Mononuclear cell (primary cell): ENCODE measurements around the gene CCDC157. TPM values are rescaled to one million over a fixed set of nuclear protein-coding genes. Genes with fewer than 3 reads are reported as not detected.

ENCODE experiments used
- H3K27me3 ChIP-seq: 2 replicates; pipeline ENCODE4 v1.6.0; 2011; ENCODE audit warnings: low read length, control low read depth; ENCODE audit not compliant: insufficient read depth
- H3K4me1 ChIP-seq: 2 replicates; pipeline ENCODE4 v1.5.1; 2011; ENCODE audit warnings: mild to moderate bottlenecking, low read length, control low read depth; ENCODE audit not compliant: insufficient read depth
- H3K4me3 ChIP-seq: 2 replicates; pipeline ENCODE4 v1.5.1; 2011; ENCODE audit warnings: mild to moderate bottlenecking, low read length, moderate library complexity
- H3K9me3 ChIP-seq: 2 replicates; pipeline ENCODE4 v1.5.1; 2011; ENCODE audit warnings: low read depth, mild to moderate bottlenecking, control low read depth, low read length
- total RNA-seq: library from RNA; depleted of rRNA; stranded (reverse); fragments of >200 nt; gene quantifications from one replicate; pipeline ENCODE4 v1.2.3, GENCODE V29; 2012

The CCDC157 gene
- total RNA-seq, 1 donor, result 4.9 TPM

DNA sequence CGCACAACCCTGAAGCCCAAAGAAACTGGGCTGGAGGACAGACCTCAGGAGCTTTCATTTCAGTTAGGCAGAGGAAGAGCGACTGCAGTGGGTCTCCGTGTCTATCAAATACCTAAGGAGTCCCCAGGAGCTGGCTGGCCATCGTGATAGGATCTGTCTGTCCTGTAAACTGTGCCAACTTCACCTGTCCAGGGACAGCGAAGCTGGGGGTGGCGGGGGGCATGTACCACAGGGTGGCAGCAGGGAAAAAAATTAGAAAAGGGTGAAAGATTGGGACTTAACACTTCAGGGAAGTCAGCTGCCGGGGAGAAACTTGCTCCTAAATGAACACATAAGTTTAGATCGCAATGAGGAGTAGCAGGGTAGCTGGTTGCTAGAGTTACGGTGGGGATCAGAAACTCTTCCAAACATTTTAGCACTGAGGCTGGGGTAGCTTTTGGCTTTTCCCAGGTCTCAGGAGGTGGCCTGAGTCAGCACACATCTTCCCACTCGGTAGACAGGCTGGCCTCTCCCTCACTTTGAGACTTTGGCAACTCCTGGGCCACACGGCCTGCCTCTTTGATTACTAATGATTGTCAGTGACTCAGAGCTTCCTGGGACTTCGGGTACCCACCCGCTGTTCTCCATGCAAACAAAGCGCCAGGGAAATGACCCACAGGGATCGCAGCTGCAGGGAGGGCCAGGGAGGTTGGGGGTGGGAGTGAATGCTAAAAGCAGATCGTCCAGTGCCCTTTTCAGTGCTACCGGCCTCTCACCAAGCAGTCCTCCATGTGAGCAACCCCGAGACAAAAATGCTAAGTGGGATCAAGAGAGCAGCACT, 65.9 kb downstream of the CCDC157 start:
- H3K4me3 ChIP-seq, result peak overlapping the region; percentile 61
- H3K27me3 ChIP-seq, result no peaks in the 10 kb centered on the region
- no peaks in the 10 kb centered on the region for H3K9me3 ChIP-seq
- peaks cover 47% of the 10 kb centered on the region for H3K4me1 ChIP-seq

DNA sequence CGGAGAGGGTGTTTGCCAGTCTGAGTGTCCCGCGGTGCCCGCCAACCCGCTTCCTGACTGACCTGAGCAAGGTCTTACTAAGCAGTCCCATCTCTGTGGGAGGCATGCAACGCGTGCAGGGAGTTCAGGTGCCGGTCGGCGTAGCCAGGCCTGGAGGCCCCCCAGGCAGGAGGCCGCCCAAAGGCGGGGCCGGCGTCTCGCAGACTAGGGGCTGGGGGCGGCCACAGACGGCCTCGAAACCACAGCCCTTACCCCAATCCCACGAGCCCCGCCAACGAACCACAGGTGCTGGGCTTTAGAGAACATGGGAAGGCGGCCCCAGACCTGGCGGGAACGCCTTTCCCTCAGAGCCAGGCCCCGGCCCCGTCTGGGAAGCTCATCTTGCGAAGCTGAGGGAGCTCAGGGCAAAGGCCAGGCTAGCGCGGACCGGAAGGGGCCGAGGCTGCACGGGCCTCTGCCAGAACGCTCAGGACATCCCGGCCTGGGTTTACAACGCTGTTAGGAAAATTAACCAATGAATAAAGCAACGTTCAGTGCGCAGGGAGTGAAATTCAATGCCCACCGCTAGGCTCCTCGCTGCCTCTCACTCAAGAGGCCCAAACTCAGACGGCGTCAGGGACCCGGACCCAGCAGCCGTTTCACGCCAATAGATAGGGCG, 66.6 kb downstream of the CCDC157 start:
- Histone ChIP-seq H3K27me3 (no peaks in the 10 kb centered on the region), H3K4me1 (peaks cover 47% of the 10 kb centered on the region), H3K4me3 (peak overlapping the region; percentile 61), H3K9me3 (no peaks in the 10 kb centered on the region)

DNA sequence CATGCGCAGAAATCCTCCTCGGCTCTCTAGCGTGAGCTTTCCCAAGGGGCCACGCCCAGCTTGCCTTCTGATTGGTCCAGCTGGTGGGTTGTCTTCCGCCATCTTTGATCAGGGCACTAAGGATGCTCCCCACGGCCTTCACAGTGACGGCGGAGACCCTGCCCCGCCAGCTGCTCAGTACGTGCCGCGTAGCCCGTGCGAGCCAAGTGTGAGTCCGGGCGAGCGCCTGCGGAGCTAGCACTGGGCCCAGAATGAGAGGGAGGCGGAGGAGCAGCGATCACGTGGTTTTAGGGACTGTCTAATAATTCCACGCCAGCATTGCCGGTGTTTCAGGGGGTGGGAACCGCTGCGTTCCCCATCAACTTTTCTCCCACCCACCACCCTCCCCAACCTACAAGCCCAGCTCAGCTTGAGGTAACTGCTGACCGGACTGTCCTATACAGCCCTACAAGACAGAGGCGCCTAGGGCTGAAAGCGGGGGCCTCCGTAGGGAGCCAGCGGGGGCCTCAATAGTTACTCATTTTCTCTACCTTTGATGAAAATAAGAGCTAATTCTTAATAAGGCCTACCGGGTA, 67.2 kb downstream of the CCDC157 start:
- Histone ChIP-seq H3K27me3 (no peaks in the 10 kb centered on the region), H3K4me1 (peaks cover 47% of the 10 kb centered on the region), H3K9me3 (no peaks in the 10 kb centered on the region), H3K4me3 (peak overlapping the region; percentile 61)

DNA sequence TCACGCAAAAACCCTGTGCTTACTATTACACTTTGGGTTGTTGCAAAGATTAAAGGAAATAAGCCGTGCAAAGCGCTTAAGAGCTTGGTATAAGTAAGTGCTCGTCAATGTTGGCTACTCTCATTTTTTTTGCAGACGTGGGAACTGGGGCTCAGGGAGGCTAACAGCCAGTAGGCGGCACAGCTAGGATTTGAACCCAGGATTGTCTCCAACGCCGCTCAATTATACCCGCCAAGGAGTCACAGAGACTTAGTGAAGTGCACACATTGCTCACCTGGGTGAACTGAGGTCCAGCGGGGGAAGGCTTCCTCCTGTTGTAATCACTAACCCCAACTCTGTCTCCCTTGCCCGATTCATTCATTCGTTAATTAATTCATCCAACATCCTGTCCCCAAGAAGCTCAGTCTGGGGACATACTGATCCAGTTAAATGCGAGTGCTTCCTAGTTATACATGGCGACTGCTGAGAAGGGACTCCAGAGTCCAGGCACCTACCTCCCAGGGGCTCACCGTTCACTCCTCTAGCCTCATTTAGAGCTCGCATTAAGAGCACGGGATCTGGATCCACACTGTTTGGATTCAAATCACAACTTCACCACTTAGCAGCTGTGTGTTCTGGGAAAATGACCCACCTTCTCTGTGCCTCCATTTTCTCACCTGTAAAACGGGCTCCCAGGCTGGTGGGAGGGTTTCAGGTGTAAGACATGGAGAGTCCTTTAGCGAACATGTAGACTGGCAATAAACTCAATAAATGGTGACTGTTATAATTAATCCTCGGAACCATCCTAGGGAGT, 67.9 kb downstream of the CCDC157 start:
- Histone ChIP-seq H3K9me3 (no peaks in the 10 kb centered on the region), H3K27me3 (no peaks in the 10 kb centered on the region), H3K4me3 (peak overlapping the region; percentile 64), H3K4me1 (peaks cover 47% of the 10 kb centered on the region)

DNA sequence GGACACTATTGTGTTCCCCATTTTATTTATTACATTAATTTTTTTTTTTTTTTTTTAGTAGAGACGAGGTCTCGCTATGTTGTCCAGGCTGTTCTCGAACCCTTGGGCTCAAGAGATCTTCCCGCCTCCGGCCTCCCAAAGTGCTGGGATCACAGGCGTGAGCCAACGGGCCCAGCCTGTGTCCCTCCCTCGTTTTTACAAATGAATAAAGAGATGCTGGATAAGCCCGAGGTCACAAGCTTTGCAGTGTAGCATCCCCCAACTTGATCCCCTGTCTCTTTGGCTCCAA, 68.5 kb downstream of the CCDC157 start:
- Histone ChIP-seq H3K4me3 (peak overlapping the region; percentile 64), H3K27me3 (no peaks in the 10 kb centered on the region), H3K9me3 (no peaks in the 10 kb centered on the region), H3K4me1 (peaks cover 47% of the 10 kb centered on the region)

DNA sequence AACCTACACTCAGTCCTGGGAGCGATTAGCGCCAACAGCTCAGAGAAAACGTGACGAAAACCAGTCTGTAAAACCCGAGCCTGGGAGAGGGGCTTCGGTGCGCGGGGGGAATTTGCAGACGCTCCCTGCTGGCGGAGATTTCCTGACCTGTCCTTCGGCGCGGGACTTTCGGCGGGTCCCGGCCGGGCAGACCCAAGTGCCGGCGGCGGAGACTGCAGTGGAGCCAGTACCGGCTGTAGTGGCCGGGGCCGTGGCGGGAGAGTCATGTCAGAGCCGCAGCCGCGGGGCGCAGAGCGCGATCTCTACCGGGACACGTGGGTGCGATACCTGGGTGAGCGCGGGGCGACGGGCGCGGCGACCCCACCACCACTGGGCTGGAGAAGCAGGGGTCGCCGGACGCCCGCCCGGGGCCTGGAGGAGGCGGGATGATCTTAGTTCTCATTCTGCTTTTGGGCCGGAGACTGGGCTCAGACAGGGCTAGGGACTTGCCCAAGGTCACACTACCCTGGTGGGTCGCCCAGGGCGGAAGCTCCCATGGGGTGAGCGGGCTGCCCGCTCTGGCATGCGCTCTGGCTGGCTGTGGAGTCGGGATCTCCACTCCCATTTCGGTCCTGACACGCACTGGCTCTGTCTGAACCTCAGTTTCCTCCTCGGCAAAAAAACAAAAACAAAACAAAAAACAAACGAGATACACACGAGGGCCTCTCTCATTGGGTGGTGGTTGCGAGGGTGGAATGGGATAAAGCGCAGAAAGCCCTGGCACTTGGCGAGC, 69.0 kb downstream of the CCDC157 start, which contains the start of gene MTFP1:
Gene MTFP1 (plus strand): TSS at position 153 of the 772 bp plus-strand sequence. CDS start 112 bp downstream, at position 265.
- H3K4me1 ChIP-seq, result peaks cover 47% of the 10 kb centered on the region
- peak within 1 kb of the TSS; percentile 64 for H3K4me3 ChIP-seq
- no peaks in the 10 kb centered on the region for H3K9me3 ChIP-seq
- no peaks in the 10 kb centered on the region for H3K27me3 ChIP-seq

Other genes starting within 250 kb of the CCDC157 start
- gene LIF, start 110.2 kb upstream of the CCDC157 start, total RNA-seq, result 4.2 TPM
- 240 TPM for gene OSM, start 90.2 kb upstream of the CCDC157 start, total RNA-seq
- 4.6 TPM for gene CASTOR1, start 67.5 kb upstream of the CCDC157 start, total RNA-seq
- gene TBC1D10A, start 30.1 kb upstream of the CCDC157 start, total RNA-seq, result 36.0 TPM
- gene SF3A1, start 113 bp upstream of the CCDC157 start, total RNA-seq, result 94.3 TPM
- 3.3 TPM for gene RNF215, start 30.4 kb downstream of the CCDC157 start, total RNA-seq
- gene SEC14L2, start 40.0 kb downstream of the CCDC157 start, total RNA-seq, result 15.5 TPM
- gene MTFP1, start 68.8 kb downstream of the CCDC157 start, total RNA-seq, result 24.5 TPM
- not detected for gene SEC14L3, start 115.0 kb downstream of the CCDC157 start, total RNA-seq
- gene SEC14L4, start 148.7 kb downstream of the CCDC157 start, total RNA-seq, result not detected
- gene SEC14L6, start 189.7 kb downstream of the CCDC157 start, total RNA-seq, result not detected
- gene GAL3ST1, start 217.7 kb downstream of the CCDC157 start, total RNA-seq, result 0.10 TPM
- gene PES1, start 234.9 kb downstream of the CCDC157 start, total RNA-seq, result 21.8 TPM